GM23248 (cell line): ENCODE results near the gene ACO2. TPM values are rescaled to one million over a fixed set of nuclear protein-coding genes. Genes with fewer than 3 reads are reported as not detected.
A peak's percentile ranks its signal among the peaks of the same experiment; 100 is the strongest.

Source experiments
- DNase-seq: peaks from one replicate; pipeline ENCODE4 v3.0.0-alpha.2; 2015
- H2AFZ ChIP-seq: fragments of 200-600 bp; sonication (generic); 2 replicates; pipeline ENCODE4 v1.6.1; 2016; ENCODE audit warnings: antibody characterized with exemption
- H3F3A ChIP-seq: fragments of 200-600 bp; sonication (generic); 2 replicates; pipeline ENCODE4 v1.6.1; 2016; ENCODE audit warnings: mild to moderate bottlenecking, antibody characterized with exemption, mixed run types; ENCODE audit not compliant: insufficient read depth
- H3K27ac ChIP-seq: fragments of 200-600 bp; sonication (generic); 2 replicates; pipeline ENCODE4 v1.5.1; 2016; ENCODE audit warnings: mild to moderate bottlenecking
- H3K27me3 ChIP-seq: fragments of 200-600 bp; sonication (generic); replicated peaks from 2 replicates; pipeline ENCODE4 v1.6.1; 2016; ENCODE audit warnings: mild to moderate bottlenecking; ENCODE audit not compliant: insufficient read depth
- H3K36me3 ChIP-seq: fragments of 200-600 bp; sonication (generic); 2 replicates; pipeline ENCODE4 v1.6.1; 2016; ENCODE audit warnings: low read depth, mild to moderate bottlenecking
- H3K4me1 ChIP-seq: fragments of 200-600 bp; sonication (generic); 2 replicates; pipeline ENCODE4 v1.6.1; 2016; ENCODE audit warnings: mild to moderate bottlenecking; ENCODE audit not compliant: insufficient read depth
- H3K4me2 ChIP-seq: fragments of 200-600 bp; sonication (generic); one replicate; pipeline ENCODE4 v1.6.1; 2016; ENCODE audit warnings: mild to moderate bottlenecking; ENCODE audit not compliant: unreplicated experiment
- H3K4me3 ChIP-seq: fragments of 200-600 bp; sonication (generic); 2 replicates; pipeline ENCODE4 v1.5.1; 2016; ENCODE audit warnings: mild to moderate bottlenecking
- H3K79me2 ChIP-seq: fragments of 200-600 bp; sonication (generic); 2 replicates; pipeline ENCODE4 v1.6.1; 2016; ENCODE audit warnings: mild to moderate bottlenecking; ENCODE audit not compliant: insufficient read depth
- H3K9ac ChIP-seq: fragments of 200-600 bp; sonication (generic); 2 replicates; pipeline ENCODE4 v1.6.1; 2016; ENCODE audit warnings: mild to moderate bottlenecking
- H3K9me2 ChIP-seq: fragments of 200-600 bp; sonication (generic); 2 replicates; pipeline ENCODE4 v1.6.1; 2016; ENCODE audit warnings: mixed run types, mild to moderate bottlenecking, moderate library complexity; ENCODE audit not compliant: insufficient read depth
- H3K9me3 ChIP-seq: fragments of 200-600 bp; sonication (generic); one replicate; pipeline ENCODE4 v1.6.1; 2017; ENCODE audit warnings: low read depth
- H4K20me1 ChIP-seq: fragments of 200-600 bp; sonication (generic); 2 replicates; pipeline ENCODE4 v1.6.0; 2016; ENCODE audit not compliant: insufficient read depth
- EZH2 ChIP-seq: fragments of 200-600 bp; sonication (generic); IDR thresholded peaks from 2 replicates; pipeline ENCODE4 v1.6.1; 2018; ENCODE audit warnings: antibody characterized with exemption, mild to moderate bottlenecking; ENCODE audit not compliant: insufficient read depth, poor library complexity, severe bottlenecking
- EZH2phosphoT487 ChIP-seq: fragments of 200-600 bp; sonication (generic); IDR thresholded peaks from 2 replicates; pipeline ENCODE4 v1.6.1; 2018; ENCODE audit warnings: antibody characterized with exemption, moderate library complexity, mild to moderate bottlenecking, low read depth; ENCODE audit not compliant: insufficient read depth
- WGBS, 2 experiments: methylation state at CpG; one replicate each; pipeline ENCODE4 v1.1.6; 2015 to 2017; ENCODE audit warnings: low lambda C conversion rate in 2 of 2, low coverage in 1 of 2; ENCODE audit errors: missing lambda C conversion rate in 2 of 2; 5-methylcytosine and 5-hydroxymethylcytosine counted together
- in situ Hi-C: fragments of 300-500 bp; cut with MboI; formaldehyde crosslinking; loops from 2 replicates; pipeline ENCODE4 v1.15.0; 2020
- polyA plus RNA-seq: library from polyadenylated mRNA; unstranded; fragments of >200 nt; fragmentation: Nextera tagmentation; extraction: Ambion mirVana; gene quantifications from 2 replicates; pipeline ENCODE4 v1.2.1, GENCODE V29; 2016
- total RNA-seq: library from RNA; depleted of rRNA; stranded (reverse); fragments of >200 nt; shearing (Covaris generic); gene quantifications from 2 replicates; pipeline ENCODE4 v1.2.3, GENCODE V29; 2014

Gene ACO2
- total and polyA plus RNA-seq, 2 experiments from 2014 or later: 41.5 to 68.7 TPM

DNA sequence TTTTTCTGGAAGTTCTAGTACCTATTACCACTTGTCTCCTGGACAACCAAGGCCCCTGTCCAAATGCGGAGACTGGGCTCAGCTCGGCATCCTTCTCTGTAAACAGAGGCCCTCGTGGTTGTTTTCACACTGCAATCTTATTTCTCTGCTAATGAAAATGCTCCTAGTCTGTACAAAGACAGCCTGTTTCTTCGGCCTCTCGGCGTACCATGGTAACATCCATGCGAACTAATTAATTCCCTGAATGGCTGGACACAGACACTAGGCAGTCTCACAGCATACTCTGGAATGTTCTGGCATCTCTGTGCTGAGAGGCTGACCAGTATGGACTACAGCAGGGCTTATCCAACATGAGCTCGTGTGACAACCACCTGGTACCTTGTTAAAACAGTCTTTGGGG lies 69.7 kb downstream of the ACO2 start:
- H3K4me2 ChIP-seq: no peak overlapping the region
- no peaks in the 10 kb centered on the region for H3K9me3 ChIP-seq
- TF ChIP-seq EZH2: no peak
- TF ChIP-seq EZH2phosphoT487: no peak
- H3F3A ChIP-seq: 0 out of 2 replicates have a peak, but pooled peaks cover 4% of the 10 kb centered on the region
- no peak overlapping the region for H3K9ac ChIP-seq
- no peaks in the 10 kb centered on the region for H4K20me1 ChIP-seq
- 81 to 87% methylated on average over 8 of the region's 8 CpGs for WGBS, 2 experiments
- H3K36me3 ChIP-seq: no peaks in the 10 kb centered on the region
- H3K79me2 ChIP-seq: peaks cover 92% of the 10 kb centered on the region
- no peak overlapping the region for H2AFZ ChIP-seq
- DNase-seq: no peak
- in situ Hi-C loops: no loop called here
- no peak overlapping the region for H3K4me3 ChIP-seq
- H3K9me2 ChIP-seq: no peaks in the 10 kb centered on the region
- H3K27ac ChIP-seq: no peak overlapping the region
- H3K4me1 ChIP-seq: peaks cover 10% of the 10 kb centered on the region
- no peaks in the 10 kb centered on the region for H3K27me3 ChIP-seq

DNA sequence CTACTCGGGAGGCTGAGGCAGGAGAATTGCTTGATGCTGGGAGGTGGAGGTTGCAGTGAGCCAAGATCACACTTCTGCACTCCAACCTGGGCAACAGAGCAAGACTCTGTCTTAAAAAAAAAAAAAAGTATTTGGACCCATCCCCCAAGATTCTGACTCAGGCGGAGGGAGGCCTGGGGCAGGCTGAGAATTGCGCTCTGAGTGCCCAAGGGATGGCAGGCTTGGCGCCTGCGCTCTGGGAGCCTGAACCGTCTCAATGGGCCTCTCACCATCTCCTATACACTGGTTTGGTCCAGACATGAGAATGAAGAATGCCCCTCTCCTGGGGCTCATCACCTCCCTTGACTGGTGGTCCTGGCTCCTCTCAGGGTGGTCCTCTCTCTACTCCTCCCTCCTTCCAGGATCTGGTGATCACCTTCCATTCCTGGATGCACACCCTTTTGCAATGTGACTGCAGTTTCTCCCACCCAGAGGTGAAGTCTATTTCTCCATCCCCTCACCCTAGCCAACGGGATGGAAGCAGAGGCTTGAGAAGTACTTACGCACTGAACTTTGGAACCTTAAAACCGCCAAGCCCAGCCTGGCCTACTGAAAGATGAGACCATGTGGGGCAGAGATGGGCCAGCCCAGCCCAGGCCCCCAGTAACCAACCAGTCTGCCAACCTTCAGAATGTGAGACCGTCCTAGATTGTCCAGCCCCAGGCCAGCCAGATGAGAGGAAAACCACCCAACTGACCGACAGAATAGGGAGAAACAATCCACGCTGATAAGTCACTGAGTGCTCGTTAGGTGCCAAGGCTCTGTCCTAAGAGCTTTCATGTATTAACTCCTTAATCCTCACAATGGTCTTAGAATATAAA lies 70.5 kb downstream of the ACO2 start:
- Histone ChIP-seq H3K27me3 (no peaks in the 10 kb centered on the region), H3K9me2 (no peaks in the 10 kb centered on the region), H3K4me1 (peaks cover 10% of the 10 kb centered on the region), H3K9ac (no peak overlapping the region), H3F3A (0 out of 2 replicates have a peak, but pooled peaks cover 4% of the 10 kb centered on the region), H3K36me3 (no peaks in the 10 kb centered on the region), H3K4me2 (no peak overlapping the region), H3K4me3 (no peak overlapping the region), H4K20me1 (no peaks in the 10 kb centered on the region), H2AFZ (no peak overlapping the region), H3K79me2 (peaks cover 90% of the 10 kb centered on the region), H3K27ac (no peak overlapping the region), H3K9me3 (no peaks in the 10 kb centered on the region)
- in situ Hi-C loops: no loop called here
- 78 to 83% methylated on average over 13 of the region's 13 CpGs for WGBS, 2 experiments
- TF ChIP-seq EZH2phosphoT487 (no peak), EZH2 (no peak)
- DNase-seq: peak; percentile 33

GRCh38 chr22:41540006-41540315 lies 71.0 kb downstream of the ACO2 start:
- Histone ChIP-seq H3K4me1 (peaks cover 14% of the 10 kb centered on the region), H3K79me2 (peaks cover 90% of the 10 kb centered on the region), H2AFZ (no peak overlapping the region), H3K27ac (no peak overlapping the region), H3K9me3 (no peaks in the 10 kb centered on the region), H4K20me1 (no peaks in the 10 kb centered on the region), H3K27me3 (no peaks in the 10 kb centered on the region), H3K36me3 (no peaks in the 10 kb centered on the region), H3K9me2 (no peaks in the 10 kb centered on the region), H3F3A (0 out of 2 replicates have a peak, but pooled peaks cover 4% of the 10 kb centered on the region), H3K4me2 (no peak overlapping the region), H3K9ac (no peak overlapping the region), H3K4me3 (no peak overlapping the region)
- whole genome bisulfite sequencing, 2 experiments: 90 to 92% methylated on average over 3 of the region's 3 CpGs
- DNase-seq: no peak
- TF ChIP-seq EZH2phosphoT487 (no peak), EZH2 (no peak)
- in situ Hi-C loops: no loop called here

DNA sequence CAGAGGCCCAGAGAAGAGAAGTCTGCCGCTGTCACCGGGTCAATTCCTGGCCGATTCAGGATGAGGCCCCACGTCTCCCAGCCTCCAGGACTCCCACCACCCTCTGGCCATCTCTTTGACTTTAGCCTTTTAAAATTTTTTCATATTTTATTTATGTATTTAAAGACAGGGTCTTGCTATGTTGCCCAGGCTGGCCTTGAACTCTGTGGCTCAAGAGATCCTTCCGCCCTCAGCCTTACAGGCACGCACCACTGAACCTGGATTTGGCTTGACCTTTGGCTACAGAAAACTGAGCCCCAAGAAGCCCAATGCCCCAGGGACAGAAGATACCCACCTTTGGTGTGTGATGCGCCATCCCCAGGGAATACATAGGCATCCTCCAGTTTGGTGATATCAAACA lies 71.4 kb downstream of the ACO2 start:
- Histone ChIP-seq H2AFZ (no peak overlapping the region), H3K4me3 (no peak overlapping the region), H3K27me3 (no peaks in the 10 kb centered on the region), H3K9ac (no peak overlapping the region), H3K9me2 (no peaks in the 10 kb centered on the region), H3K9me3 (no peaks in the 10 kb centered on the region), H3F3A (0 out of 2 replicates have a peak, but pooled peaks cover 4% of the 10 kb centered on the region), H3K36me3 (no peaks in the 10 kb centered on the region), H4K20me1 (no peaks in the 10 kb centered on the region), H3K4me1 (peaks cover 17% of the 10 kb centered on the region), H3K27ac (no peak overlapping the region), H3K4me2 (no peak overlapping the region), H3K79me2 (peaks cover 87% of the 10 kb centered on the region)
- DNase-seq: no peak
- no peak for TF ChIP-seq EZH2phosphoT487
- TF ChIP-seq EZH2: no peak
- in situ Hi-C loops: no loop called here
- WGBS, 2 experiments: 93 to 94% methylated on average over 7 of the region's 7 CpGs
